Hepatocyte (in vitro differentiated cells): ENCODE data around the gene MEOX1. TPM values are rescaled to one million over a fixed set of nuclear protein-coding genes. Genes with fewer than 3 reads are reported as not detected.

Experiments
- DNase-seq: peaks from one replicate; pipeline ENCODE4 v3.0.0-alpha.2; 2016; ENCODE audit warnings: low spot score
- H2AFZ ChIP-seq: fragments of 200-600 bp; sonication (generic); 2 replicates; pipeline ENCODE4 v1.6.0; 2016; ENCODE audit warnings: antibody characterized with exemption, mild to moderate bottlenecking
- H3K27ac ChIP-seq: fragments of 200-600 bp; sonication (generic); 2 replicates; pipeline ENCODE4 v1.5.1; 2016; ENCODE audit warnings: mild to moderate bottlenecking
- H3K27me3 ChIP-seq: fragments of 200-600 bp; sonication (generic); 2 replicates; pipeline ENCODE4 v1.6.1; 2016
- H3K36me3 ChIP-seq: fragments of 200-600 bp; sonication (generic); replicated peaks from 2 replicates; pipeline ENCODE4 v1.5.1; 2016; ENCODE audit warnings: low read depth; ENCODE audit not compliant: insufficient read depth
- H3K4me1 ChIP-seq: fragments of 200-600 bp; sonication (generic); 2 replicates; pipeline ENCODE4 v1.5.1; 2016; ENCODE audit warnings: mild to moderate bottlenecking, moderate library complexity; ENCODE audit not compliant: insufficient read depth
- H3K4me2 ChIP-seq: fragments of 200-600 bp; sonication (generic); 2 replicates; pipeline ENCODE4 v1.6.0; 2016
- H3K4me3 ChIP-seq: fragments of 200-600 bp; sonication (generic); 2 replicates; pipeline ENCODE4 v1.5.1; 2016; ENCODE audit warnings: mild to moderate bottlenecking
- H3K79me2 ChIP-seq: fragments of 200-600 bp; sonication (generic); 2 replicates; pipeline ENCODE4 v1.6.0; 2017; ENCODE audit warnings: mild to moderate bottlenecking
- H3K9me2 ChIP-seq: fragments of 200-600 bp; sonication (generic); replicated peaks from 2 replicates; pipeline ENCODE4 v1.6.0; 2017; ENCODE audit warnings: mild to moderate bottlenecking; ENCODE audit not compliant: insufficient read depth
- H3K9me3 ChIP-seq: fragments of 200-600 bp; sonication (generic); 2 replicates; pipeline ENCODE4 v1.5.1; 2016; ENCODE audit warnings: low read depth, mild to moderate bottlenecking
- H4K20me1 ChIP-seq: fragments of 200-600 bp; sonication (generic); 2 replicates; pipeline ENCODE4 v1.6.0; 2016; ENCODE audit warnings: mild to moderate bottlenecking; ENCODE audit not compliant: insufficient read depth, poor library complexity, severe bottlenecking
- EZH2 ChIP-seq: fragments of 200-600 bp; sonication (generic); IDR thresholded peaks from 2 replicates; pipeline ENCODE4 v1.6.1; 2016; ENCODE audit warnings: antibody characterized with exemption, mild to moderate bottlenecking, borderline replicate concordance
- EZH2phosphoT487 ChIP-seq: fragments of 200-600 bp; sonication (generic); IDR thresholded peaks from one replicate; pipeline ENCODE4 v1.6.1; 2018; ENCODE audit warnings: antibody characterized with exemption, mild to moderate bottlenecking, low read depth, moderate library complexity; ENCODE audit not compliant: unreplicated experiment, severe bottlenecking
- WGBS: methylation state at CpG from one replicate; pipeline ENCODE4 v1.1.6; 2016; ENCODE audit warnings: low lambda C conversion rate; ENCODE audit errors: missing lambda C conversion rate; 5-methylcytosine and 5-hydroxymethylcytosine counted together
- polyA plus RNA-seq: library from polyadenylated mRNA; unstranded; fragments of >200 nt; fragmentation: Nextera tagmentation; extraction: Ambion mirVana; gene quantifications from 2 replicates; pipeline ENCODE4 v1.2.1, GENCODE V29; 2016
- total RNA-seq: library from RNA; depleted of rRNA; stranded (reverse); fragments of >200 nt; gene quantifications from 2 replicates; pipeline ENCODE4 v1.2.3, GENCODE V29; 2014
- TF ChIP-seq, protein P1 (sequence below): fragments of 200-600 bp; sonication (generic); IDR thresholded peaks from 2 replicates; pipeline ENCODE4 v1.5.1; 2016; ENCODE audit warnings: antibody characterized with exemption, mild to moderate bottlenecking; ENCODE audit not compliant: poor library complexity

MEOX1 gene
- total and polyA plus RNA-seq, 2 experiments from 2014 or later = 0.33 to 0.90 TPM

DNA sequence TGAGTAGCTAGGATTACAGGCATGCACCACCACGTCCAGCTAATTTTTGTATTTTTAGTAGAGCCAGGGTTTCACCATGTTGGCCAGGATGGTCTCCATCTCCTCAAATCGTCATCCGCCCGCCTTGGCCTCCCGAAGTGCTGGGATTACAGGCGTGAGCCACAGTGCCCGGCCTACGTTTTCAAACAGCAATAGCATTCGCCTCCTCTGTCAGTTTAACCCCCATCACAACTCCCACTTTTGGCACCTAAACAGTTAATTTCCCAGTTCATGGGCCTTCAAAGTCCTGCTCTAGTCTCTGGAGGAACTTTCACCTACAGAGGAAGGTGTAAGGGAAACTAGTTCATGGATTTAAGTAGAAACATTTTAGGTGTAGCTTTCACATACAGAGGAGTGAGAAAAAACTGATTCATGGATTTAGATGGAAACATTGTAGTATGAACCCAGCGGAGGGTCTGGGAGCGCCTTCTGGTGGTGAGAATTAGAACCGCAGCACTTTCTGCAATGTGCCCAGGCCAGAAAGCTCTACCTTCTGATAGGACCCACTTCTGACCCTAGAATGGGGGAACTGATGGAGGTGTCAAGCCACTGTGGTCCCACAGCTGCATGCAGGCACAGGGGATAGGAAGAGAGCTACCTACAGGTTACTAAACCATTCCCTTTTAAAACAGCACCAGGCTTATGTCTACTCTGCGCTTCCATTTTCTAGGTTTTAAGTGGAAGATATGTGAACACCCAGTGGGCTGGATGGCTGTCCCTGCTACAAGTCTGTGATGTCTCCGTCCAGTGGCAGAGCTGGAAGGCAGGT, 12.0 kb upstream of the MEOX1 start:
- H3K9me2 ChIP-seq = no peaks in the 10 kb centered on the region
- no peak overlapping the region for H3K4me3 ChIP-seq
- H2AFZ ChIP-seq = no peak overlapping the region
- H3K27ac ChIP-seq = no peak overlapping the region
- TF ChIP-seq EZH2phosphoT487 = no peak
- TF ChIP-seq EZH2 = no peak
- TF ChIP-seq, protein P1, sequence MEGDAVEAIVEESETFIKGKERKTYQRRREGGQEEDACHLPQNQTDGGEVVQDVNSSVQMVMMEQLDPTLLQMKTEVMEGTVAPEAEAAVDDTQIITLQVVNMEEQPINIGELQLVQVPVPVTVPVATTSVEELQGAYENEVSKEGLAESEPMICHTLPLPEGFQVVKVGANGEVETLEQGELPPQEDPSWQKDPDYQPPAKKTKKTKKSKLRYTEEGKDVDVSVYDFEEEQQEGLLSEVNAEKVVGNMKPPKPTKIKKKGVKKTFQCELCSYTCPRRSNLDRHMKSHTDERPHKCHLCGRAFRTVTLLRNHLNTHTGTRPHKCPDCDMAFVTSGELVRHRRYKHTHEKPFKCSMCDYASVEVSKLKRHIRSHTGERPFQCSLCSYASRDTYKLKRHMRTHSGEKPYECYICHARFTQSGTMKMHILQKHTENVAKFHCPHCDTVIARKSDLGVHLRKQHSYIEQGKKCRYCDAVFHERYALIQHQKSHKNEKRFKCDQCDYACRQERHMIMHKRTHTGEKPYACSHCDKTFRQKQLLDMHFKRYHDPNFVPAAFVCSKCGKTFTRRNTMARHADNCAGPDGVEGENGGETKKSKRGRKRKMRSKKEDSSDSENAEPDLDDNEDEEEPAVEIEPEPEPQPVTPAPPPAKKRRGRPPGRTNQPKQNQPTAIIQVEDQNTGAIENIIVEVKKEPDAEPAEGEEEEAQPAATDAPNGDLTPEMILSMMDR = peak; percentile 96
- H3K27me3 ChIP-seq = no peaks in the 10 kb centered on the region
- H3K4me1 ChIP-seq = peaks cover 39% of the 10 kb centered on the region
- H3K36me3 ChIP-seq = no peaks in the 10 kb centered on the region
- H3K4me2 ChIP-seq = no peak overlapping the region
- H4K20me1 ChIP-seq = no peaks in the 10 kb centered on the region
- H3K9me3 ChIP-seq = no peaks in the 10 kb centered on the region
- WGBS = 63% methylated on average over 14 of the region's 14 CpGs
- H3K79me2 ChIP-seq = no peaks in the 10 kb centered on the region
- peak; percentile 81 for DNase-seq

DNA sequence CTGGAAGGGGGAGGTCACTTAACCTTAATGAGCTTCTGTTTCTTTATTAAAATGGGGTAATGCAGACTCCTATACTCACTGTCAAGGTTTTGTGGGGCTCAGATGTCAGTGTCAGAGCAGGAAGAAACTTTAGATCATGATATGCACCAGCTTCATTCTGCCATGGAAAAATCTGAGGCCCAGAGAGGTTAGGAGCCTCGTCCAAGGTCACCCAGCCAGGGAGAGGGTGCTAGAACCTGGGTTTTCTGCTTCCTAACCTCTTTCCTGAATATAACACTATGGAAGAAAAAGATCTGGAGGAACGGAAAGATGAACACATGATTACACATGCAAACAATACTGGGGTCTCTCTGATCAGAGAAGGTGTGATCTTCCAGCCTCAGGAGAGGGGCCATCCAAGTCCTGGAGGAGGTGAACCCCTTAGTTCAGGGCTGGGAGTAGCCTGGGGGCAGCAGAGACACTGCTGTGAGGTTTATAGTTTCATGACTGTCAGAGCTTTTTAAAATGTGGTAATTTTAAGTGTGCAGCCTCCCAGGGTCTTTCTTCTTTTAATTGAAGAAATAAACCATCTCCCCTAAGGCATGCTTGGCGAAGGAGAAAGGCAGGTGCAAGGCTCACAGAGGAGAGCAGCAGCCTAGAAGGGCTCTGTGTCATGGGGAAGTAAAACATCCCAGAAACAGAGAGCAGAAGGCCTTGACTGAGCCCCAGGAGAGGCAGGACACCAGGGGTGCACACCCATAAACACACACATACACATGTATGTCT, 10.2 kb upstream of the MEOX1 start:
- no peaks in the 10 kb centered on the region for H3K27me3 ChIP-seq
- H3K4me1 ChIP-seq = peaks cover 40% of the 10 kb centered on the region
- no peaks in the 10 kb centered on the region for H3K9me3 ChIP-seq
- no peak overlapping the region for H2AFZ ChIP-seq
- no peaks in the 10 kb centered on the region for H3K9me2 ChIP-seq
- no peak for TF ChIP-seq EZH2phosphoT487
- TF ChIP-seq, protein P1 = no peak
- TF ChIP-seq EZH2 = no peak
- no peak overlapping the region for H3K4me3 ChIP-seq
- WGBS = 77% methylated on average over 3 of the region's 3 CpGs
- no peak overlapping the region for H3K4me2 ChIP-seq
- no peaks in the 10 kb centered on the region for H4K20me1 ChIP-seq
- H3K36me3 ChIP-seq = no peaks in the 10 kb centered on the region
- no peak overlapping the region for H3K27ac ChIP-seq
- no peak for DNase-seq
- H3K79me2 ChIP-seq = no peaks in the 10 kb centered on the region

DNA sequence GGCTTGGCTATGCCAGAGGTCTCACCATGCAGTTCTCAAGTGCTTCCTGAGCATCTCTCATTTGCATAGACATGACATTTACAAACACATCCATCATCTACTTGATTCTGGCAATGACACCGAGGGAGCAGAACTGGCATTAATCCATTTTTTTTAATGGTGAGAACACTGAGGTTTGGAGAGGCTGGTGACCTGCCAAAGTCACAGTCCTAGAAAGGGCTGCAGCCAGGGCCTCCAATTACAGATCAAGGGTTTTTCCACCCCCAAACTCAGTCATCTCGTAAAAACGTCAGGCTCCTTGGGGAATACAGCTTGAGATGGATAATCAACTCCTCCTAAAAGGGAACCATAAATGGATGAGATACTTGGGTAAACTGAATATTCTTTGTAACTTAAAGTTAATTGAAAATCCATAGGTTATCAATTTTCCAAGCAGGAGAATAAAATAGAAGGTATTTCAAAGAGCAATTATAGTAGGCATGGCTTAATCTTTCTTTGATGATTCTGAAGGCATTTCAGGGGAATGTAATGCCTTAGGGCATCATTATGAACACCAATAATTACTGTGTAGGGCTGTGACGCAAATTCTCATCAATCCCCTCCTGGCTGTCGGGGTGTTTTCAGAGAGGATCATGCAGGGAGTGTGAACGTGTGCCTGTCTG, 9.4 kb upstream of the MEOX1 start:
- Histone ChIP-seq H2AFZ (no peak overlapping the region), H3K9me3 (no peaks in the 10 kb centered on the region), H3K79me2 (no peaks in the 10 kb centered on the region), H3K4me2 (no peak overlapping the region), H3K36me3 (no peaks in the 10 kb centered on the region), H3K27ac (no peak overlapping the region), H4K20me1 (no peaks in the 10 kb centered on the region), H3K4me3 (no peak overlapping the region), H3K9me2 (no peaks in the 10 kb centered on the region), H3K4me1 (peaks cover 41% of the 10 kb centered on the region), H3K27me3 (no peaks in the 10 kb centered on the region)
- TF ChIP-seq, protein P1 = no peak
- TF ChIP-seq EZH2 (no peak), EZH2phosphoT487 (no peak)
- WGBS = 64% methylated on average over 6 of the region's 6 CpGs
- no peak for DNase-seq
